Spleen (tissue), 11 donors: ENCODE measurements around the gene ITPA. TPM values are rescaled to one million over a fixed set of nuclear protein-coding genes. Genes with fewer than 3 reads are reported as not detected.
"Not testable (repeated sequence)": the region's sequence is repeated elsewhere in the genome, so short reads cannot be mapped to it uniquely, and the experiment has no call there.

Source experiments
- DNase-seq: peaks from one replicate; pipeline ENCODE4 v3.0.0-alpha.2; 2020
- H3K27ac ChIP-seq, 8 donors: fragments of 200-600 bp; sonication (generic) in 7 of 8; 1 replicate in 4 of 8; 2 replicates in 4 of 8; pipeline versions ENCODE4 v1.5.0 to v1.8.0; 2016 to 2021; ENCODE audit warnings: inconsistent platforms in 4 of 8, mild to moderate bottlenecking in 4 of 8, moderate library complexity in 1 of 8
- H3K27me3 ChIP-seq, 7 donors: fragments of 200-600 bp; sonication (generic) in 6 of 7; replicated peaks in 1 of 7; 1 replicate in 4 of 7; 2 replicates in 3 of 7; pipeline versions ENCODE4 v1.5.0 to v1.8.0; 2016 to 2021; ENCODE audit warnings: inconsistent platforms in 3 of 7, mild to moderate bottlenecking in 1 of 7
- H3K36me3 ChIP-seq, 6 donors: fragments of 200-600 bp; sonication (generic) in 5 of 6; 1 replicate in 4 of 6; 2 replicates in 2 of 6; pipeline versions ENCODE4 v1.5.0 to v1.8.0; 2016 to 2021; ENCODE audit warnings: inconsistent platforms in 2 of 6
- H3K4me1 ChIP-seq, 6 donors: fragments of 200-600 bp; sonication (generic) in 5 of 6; 1 replicate in 3 of 6; 2 replicates in 3 of 6; pipeline versions ENCODE4 v1.5.0 to v1.8.0; 2016 to 2021; ENCODE audit warnings: inconsistent platforms in 3 of 6
- H3K4me3 ChIP-seq, 8 donors: fragments of 200-600 bp; sonication (generic) in 7 of 8; 1 replicate in 4 of 8; 2 replicates in 4 of 8; pipeline versions ENCODE4 v1.5.0 to v1.8.0; 2016 to 2021; ENCODE audit warnings: inconsistent platforms in 4 of 8, mild to moderate bottlenecking in 4 of 8, moderate library complexity in 2 of 8
- H3K9me3 ChIP-seq, 8 donors: fragments of 200-600 bp; sonication (generic) in 7 of 8; 1 replicate in 4 of 8; 2 replicates in 4 of 8; pipeline versions ENCODE4 v1.5.0 to v1.8.0; 2016 to 2021; ENCODE audit warnings: inconsistent platforms in 4 of 8
- CTCF ChIP-seq, 11 experiments: fragments of 200-600 bp in 7 of 11; fragments of 450-650 bp in 4 of 11; sonication (generic) in 4 of 11; IDR thresholded peaks in 8 of 11; conservative IDR thresholded peaks in 3 of 11; 1 replicate in 7 of 11; 2 replicates in 4 of 11; pipeline versions ENCODE4 v1.4.0 to v1.8.0; 2016 to 2021; ENCODE audit warnings: antibody characterized with exemption in 11 of 11, inconsistent platforms in 4 of 11, mild to moderate bottlenecking in 1 of 11
- POLR2A ChIP-seq, 3 donors: fragments of 450-650 bp; IDR thresholded peaks; one replicate each; pipeline ENCODE4 v1.5.1; 2017; ENCODE audit warnings: antibody characterized with exemption in 3 of 3, mild to moderate bottlenecking in 1 of 3
- POLR2AphosphoS5 ChIP-seq, 3 donors: sonication (generic); formaldehyde crosslinking; IDR thresholded peaks; one replicate each; pipeline ENCODE4 v1.5.1; 2017; ENCODE audit warnings: antibody characterized with exemption in 3 of 3
- WGBS, 5 donors: extraction: QIAGEN DNeasy Blood & Tissue Kit in 3 of 5; methylation state at CpG; one replicate each; pipeline versions ENCODE4 v1.1.5 to v1.1.7; 2013 to 2018; 5-methylcytosine and 5-hydroxymethylcytosine counted together
- intact Hi-C: fragments of 100-400 bp; cut with DNase I; formaldehyde crosslinking; loops from one replicate; pipeline ENCODE4 v1.15.0; 2023; ENCODE audit warnings: low total_unique reads
- polyA plus RNA-seq, 3 donors: library from polyadenylated mRNA; stranded (reverse); fragments of 200-250 nt; gene quantifications; one replicate each; pipeline ENCODE4 v1.2.1, GENCODE V29; 2013
- total RNA-seq, 7 donors: library from RNA; depleted of rRNA in 3 of 7; stranded (reverse); fragments of >200 nt in 3 of 7; fragmentation: NEBNext Ultra II Directional in 4 of 7; extraction: Animal tissue kit (Norgen Biotek cat#: 25700) in 4 of 7; gene quantifications; one replicate each; pipeline versions ENCODE4 v1.1.0 to v1.2.1, GENCODE V29; 2016 to 2021
- donor health status: healthy with polysubstance abuse.
- donor health status: DM: no; HTN: no; CAD: no; lungs with moderate emphysema.
- donor health status: DM: no; HTN: no; CAD: no.
- donor health status: Bipolar disorder and iron deficiency.
- donor health status: healthy.
- donor health status: DM: no; HTN: no; CAD: no.
- donor health status: DM: yes; HTN: yes; CAD: no.

Gene ITPA
- total and polyA plus RNA-seq, 10 donors: 26.1 to 173 (median 43.9) TPM

- TF ChIP-seq POLR2AphosphoS5 (IDR thresholded peaks at IDR 0.05) (no peak), POLR2A (IDR thresholded peaks at IDR 0.05) (no peak)
- Histone ChIP-seq H3K36me3 (no peaks in the 10 kb centered on the region), H3K27ac (no peak overlapping the region), H3K4me3 (no peak overlapping the region), H3K4me1 (peaks cover 0 to 19% (median 11%) of the 10 kb centered on the region in 6 donors), H3K27me3 (peaks cover 0 to 20% (median 13%) of the 10 kb centered on the region in 7 donors), H3K9me3 (no peaks in the 10 kb centered on the region)
- 66 to 77% (median 69%) methylated on average over 8 of the region's 8 CpGs for WGBS, 5 donors
- intact Hi-C loops: no loop called here
- peak; percentile 29 for DNase-seq
These were observed 31.4 kb upstream of the ITPA start for GRCh38 chr20:3177746-3178485.

GRCh38 chr20:3180319-3180718, 29.0 kb upstream of the ITPA start:
- no peak overlapping the region for H3K4me3 ChIP-seq
- 68 to 90% (median 79%) methylated on average over 4 of the region's 4 CpGs for WGBS, 5 donors
- no peaks in the 10 kb centered on the region for H3K9me3 ChIP-seq
- no peak for DNase-seq
- no peaks in the 10 kb centered on the region for H3K4me1 ChIP-seq
- no peak for TF ChIP-seq POLR2AphosphoS5 (IDR thresholded peaks at IDR 0.05)
- no peak for TF ChIP-seq POLR2A (IDR thresholded peaks at IDR 0.05)
- TF ChIP-seq CTCF (IDR thresholded peaks at IDR 0.05 in 8 of 11, conservative IDR thresholded peaks at IDR 0.05 in 3 of 11): no peak
- intact Hi-C loops: no loop called here
- H3K27me3 ChIP-seq: no peaks in the 10 kb centered on the region
- no peak overlapping the region for H3K27ac ChIP-seq
- H3K36me3 ChIP-seq: no peaks in the 10 kb centered on the region

- 74 to 85% (median 80%) methylated on average over 5 of the region's 5 CpGs for WGBS, 5 donors
- H3K9me3 ChIP-seq: no peaks in the 10 kb centered on the region
- DNase-seq: no peak
- H3K4me1 ChIP-seq: no peaks in the 10 kb centered on the region
- no peaks in the 10 kb centered on the region for H3K36me3 ChIP-seq
- no peak overlapping the region for H3K4me3 ChIP-seq
- H3K27ac ChIP-seq: no peak overlapping the region
- TF ChIP-seq POLR2A (IDR thresholded peaks at IDR 0.05) (no peak), CTCF (IDR thresholded peaks at IDR 0.05 in 8 of 11, conservative IDR thresholded peaks at IDR 0.05 in 3 of 11) (no peak)
- intact Hi-C loops: no loop called here
- no peaks in the 10 kb centered on the region for H3K27me3 ChIP-seq
These were observed 28.0 kb upstream of the ITPA start for GRCh38 chr20:3181270-3181669.

- H3K27me3 ChIP-seq, H3K36me3 ChIP-seq, H3K9me3 ChIP-seq, H3K4me1 ChIP-seq, intact Hi-C loops, H3K4me3 ChIP-seq, DNase-seq, H3K27ac ChIP-seq: not testable (repeated sequence)
- 87 to 97% (median 90%) methylated on average over 5 of the region's 5 CpGs for WGBS, 5 donors
These were observed 26.9 kb upstream of the ITPA start for GRCh38 chr20:3182429-3182828.

- peaks cover 0 to 15% (median 0%) of the 10 kb centered on the region in 6 donors for H3K36me3 ChIP-seq
These were observed 25.2 kb upstream of the ITPA start for GRCh38 chr20:3183896-3184612.

GRCh38 chr20:3187861-3188260, 21.4 kb upstream of the ITPA start:
- H3K4me1 ChIP-seq, H3K27ac ChIP-seq, H3K4me3 ChIP-seq, intact Hi-C loops, H3K9me3 ChIP-seq, H3K27me3 ChIP-seq: not testable (repeated sequence)
- WGBS, 5 donors: 92 to 98% (median 95%) methylated on average over 9 of the region's 9 CpGs
- H3K36me3 ChIP-seq: peaks cover 0 to 53% (median 32%) of the 10 kb centered on the region in 6 donors
- peak; percentile 41 for DNase-seq

More at GRCh38 chr20:3183896-3184612, 25.2 kb upstream of the ITPA start:
- DNase-seq: no peak
- H3K27me3 ChIP-seq: no peaks in the 10 kb centered on the region
- H3K4me1 ChIP-seq: no peaks in the 10 kb centered on the region
- WGBS, 5 donors: 92 to 99% (median 95%) methylated on average over 3 of the region's 3 CpGs
- no peak overlapping the region for H3K27ac ChIP-seq
- intact Hi-C loops: no loop called here
- no peak overlapping the region for H3K4me3 ChIP-seq
- H3K9me3 ChIP-seq: no peaks in the 10 kb centered on the region
- no peak for TF ChIP-seq POLR2A (IDR thresholded peaks at IDR 0.05)
- TF ChIP-seq CTCF (IDR thresholded peaks at IDR 0.05 in 8 of 11, conservative IDR thresholded peaks at IDR 0.05 in 3 of 11): no peak
- TF ChIP-seq POLR2AphosphoS5 (IDR thresholded peaks at IDR 0.05): no peak
